ENCODE data around the gene CAPN5.

DNA sequence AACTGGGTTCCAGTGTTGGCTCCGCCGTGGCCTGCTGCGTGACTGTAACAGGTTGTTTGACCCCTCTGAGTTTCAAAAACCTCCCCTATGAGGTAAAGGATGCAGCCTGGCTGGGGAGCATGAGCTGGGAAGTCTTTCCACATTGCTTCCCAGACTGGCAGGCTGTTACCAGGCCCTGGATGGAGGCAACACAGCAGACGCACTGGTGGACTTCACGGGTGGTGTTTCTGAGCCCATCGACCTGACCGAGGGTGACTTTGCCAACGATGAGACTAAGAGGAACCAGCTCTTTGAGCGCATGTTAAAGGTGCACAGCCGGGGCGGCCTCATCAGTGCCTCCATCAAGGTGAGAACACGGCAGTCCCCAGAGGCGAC, 47.3 kb downstream of the CAPN5 start:
- TF ChIP-seq, protein P1, sequence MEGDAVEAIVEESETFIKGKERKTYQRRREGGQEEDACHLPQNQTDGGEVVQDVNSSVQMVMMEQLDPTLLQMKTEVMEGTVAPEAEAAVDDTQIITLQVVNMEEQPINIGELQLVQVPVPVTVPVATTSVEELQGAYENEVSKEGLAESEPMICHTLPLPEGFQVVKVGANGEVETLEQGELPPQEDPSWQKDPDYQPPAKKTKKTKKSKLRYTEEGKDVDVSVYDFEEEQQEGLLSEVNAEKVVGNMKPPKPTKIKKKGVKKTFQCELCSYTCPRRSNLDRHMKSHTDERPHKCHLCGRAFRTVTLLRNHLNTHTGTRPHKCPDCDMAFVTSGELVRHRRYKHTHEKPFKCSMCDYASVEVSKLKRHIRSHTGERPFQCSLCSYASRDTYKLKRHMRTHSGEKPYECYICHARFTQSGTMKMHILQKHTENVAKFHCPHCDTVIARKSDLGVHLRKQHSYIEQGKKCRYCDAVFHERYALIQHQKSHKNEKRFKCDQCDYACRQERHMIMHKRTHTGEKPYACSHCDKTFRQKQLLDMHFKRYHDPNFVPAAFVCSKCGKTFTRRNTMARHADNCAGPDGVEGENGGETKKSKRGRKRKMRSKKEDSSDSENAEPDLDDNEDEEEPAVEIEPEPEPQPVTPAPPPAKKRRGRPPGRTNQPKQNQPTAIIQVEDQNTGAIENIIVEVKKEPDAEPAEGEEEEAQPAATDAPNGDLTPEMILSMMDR (IDR thresholded peaks at IDR 0.05) = no peak
- TF ChIP-seq POLR2A (IDR thresholded peaks at IDR 0.05) = no peak
